ENCODE results near the gene IFNLR1. TPM values are rescaled to one million over a fixed set of nuclear protein-coding genes. Genes with fewer than 3 reads are reported as not detected.

Gene IFNLR1
- total RNA-seq, 1 donor: not detected

GRCh38 chr1:24121406-24121805 is 65.7 kb downstream of the IFNLR1 start:
- TF ChIP-seq, protein P1, sequence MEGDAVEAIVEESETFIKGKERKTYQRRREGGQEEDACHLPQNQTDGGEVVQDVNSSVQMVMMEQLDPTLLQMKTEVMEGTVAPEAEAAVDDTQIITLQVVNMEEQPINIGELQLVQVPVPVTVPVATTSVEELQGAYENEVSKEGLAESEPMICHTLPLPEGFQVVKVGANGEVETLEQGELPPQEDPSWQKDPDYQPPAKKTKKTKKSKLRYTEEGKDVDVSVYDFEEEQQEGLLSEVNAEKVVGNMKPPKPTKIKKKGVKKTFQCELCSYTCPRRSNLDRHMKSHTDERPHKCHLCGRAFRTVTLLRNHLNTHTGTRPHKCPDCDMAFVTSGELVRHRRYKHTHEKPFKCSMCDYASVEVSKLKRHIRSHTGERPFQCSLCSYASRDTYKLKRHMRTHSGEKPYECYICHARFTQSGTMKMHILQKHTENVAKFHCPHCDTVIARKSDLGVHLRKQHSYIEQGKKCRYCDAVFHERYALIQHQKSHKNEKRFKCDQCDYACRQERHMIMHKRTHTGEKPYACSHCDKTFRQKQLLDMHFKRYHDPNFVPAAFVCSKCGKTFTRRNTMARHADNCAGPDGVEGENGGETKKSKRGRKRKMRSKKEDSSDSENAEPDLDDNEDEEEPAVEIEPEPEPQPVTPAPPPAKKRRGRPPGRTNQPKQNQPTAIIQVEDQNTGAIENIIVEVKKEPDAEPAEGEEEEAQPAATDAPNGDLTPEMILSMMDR (IDR thresholded peaks at IDR 0.05; ENCODE audit: extremely low read depth, low read depth, low read length): no peak
- Histone ChIP-seq H3K4me3 (ENCODE audit: insufficient read depth, low read length) (no peak overlapping the region), H3K27ac (ENCODE audit: low read depth, low read length) (no peak overlapping the region), H3K79me2 (ENCODE audit: insufficient read depth, low read length) (no peaks in the 10 kb centered on the region), H3K36me3 (ENCODE audit: insufficient read depth, low read length) (no peaks in the 10 kb centered on the region), H4K20me1 (ENCODE audit: insufficient read depth, low read length) (no peaks in the 10 kb centered on the region), H3K9me3 (ENCODE audit: low read depth, low read length) (no peaks in the 10 kb centered on the region), H3K27me3 (ENCODE audit: insufficient read depth, low read length) (peaks cover 7% of the 10 kb centered on the region), H3K4me1 (ENCODE audit: insufficient read depth, low read length) (peaks cover 3% of the 10 kb centered on the region), H3K4me2 (ENCODE audit: insufficient read depth, low read length) (no peak overlapping the region), H2AFZ (ENCODE audit: low read length) (no peak overlapping the region)
- no peak for DNase-seq (ENCODE audit: insufficient read length, low spot score, missing footprints)

DNA sequence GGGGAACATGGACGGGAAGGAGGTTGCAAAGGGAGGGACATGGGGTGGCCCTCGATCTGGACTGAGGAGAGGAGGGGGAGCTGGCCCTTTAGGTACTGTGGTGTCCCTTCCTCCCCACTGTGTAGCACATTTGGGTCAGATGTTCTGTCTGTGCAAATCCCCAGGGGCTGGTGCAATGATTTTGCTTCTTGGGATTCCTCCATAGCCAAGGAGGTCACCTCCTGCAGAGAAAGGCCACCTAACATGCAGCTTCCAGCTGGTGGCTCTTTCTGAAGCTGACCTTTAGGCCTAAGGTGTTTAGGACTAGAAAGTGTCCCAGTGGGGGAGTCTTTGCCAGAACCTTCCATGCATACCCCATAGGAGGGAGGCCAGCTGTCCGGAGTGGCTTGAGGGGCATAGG is 66.1 kb downstream of the IFNLR1 start:
- Histone ChIP-seq H3K27ac (ENCODE audit: low read depth, low read length) (no peak overlapping the region), H2AFZ (ENCODE audit: low read length) (no peak overlapping the region), H4K20me1 (ENCODE audit: insufficient read depth, low read length) (no peaks in the 10 kb centered on the region), H3K79me2 (ENCODE audit: insufficient read depth, low read length) (no peaks in the 10 kb centered on the region), H3K36me3 (ENCODE audit: insufficient read depth, low read length) (no peaks in the 10 kb centered on the region), H3K4me2 (ENCODE audit: insufficient read depth, low read length) (no peak overlapping the region), H3K9me3 (ENCODE audit: low read depth, low read length) (no peaks in the 10 kb centered on the region), H3K4me1 (ENCODE audit: insufficient read depth, low read length) (peaks cover 1% of the 10 kb centered on the region), H3K4me3 (ENCODE audit: insufficient read depth, low read length) (no peak overlapping the region), H3K27me3 (ENCODE audit: insufficient read depth, low read length) (peaks cover 9% of the 10 kb centered on the region)
- TF ChIP-seq, protein P1 (IDR thresholded peaks at IDR 0.05; ENCODE audit: extremely low read depth, low read depth, low read length): no peak
- no peak for DNase-seq (ENCODE audit: insufficient read length, low spot score, missing footprints)

DNA sequence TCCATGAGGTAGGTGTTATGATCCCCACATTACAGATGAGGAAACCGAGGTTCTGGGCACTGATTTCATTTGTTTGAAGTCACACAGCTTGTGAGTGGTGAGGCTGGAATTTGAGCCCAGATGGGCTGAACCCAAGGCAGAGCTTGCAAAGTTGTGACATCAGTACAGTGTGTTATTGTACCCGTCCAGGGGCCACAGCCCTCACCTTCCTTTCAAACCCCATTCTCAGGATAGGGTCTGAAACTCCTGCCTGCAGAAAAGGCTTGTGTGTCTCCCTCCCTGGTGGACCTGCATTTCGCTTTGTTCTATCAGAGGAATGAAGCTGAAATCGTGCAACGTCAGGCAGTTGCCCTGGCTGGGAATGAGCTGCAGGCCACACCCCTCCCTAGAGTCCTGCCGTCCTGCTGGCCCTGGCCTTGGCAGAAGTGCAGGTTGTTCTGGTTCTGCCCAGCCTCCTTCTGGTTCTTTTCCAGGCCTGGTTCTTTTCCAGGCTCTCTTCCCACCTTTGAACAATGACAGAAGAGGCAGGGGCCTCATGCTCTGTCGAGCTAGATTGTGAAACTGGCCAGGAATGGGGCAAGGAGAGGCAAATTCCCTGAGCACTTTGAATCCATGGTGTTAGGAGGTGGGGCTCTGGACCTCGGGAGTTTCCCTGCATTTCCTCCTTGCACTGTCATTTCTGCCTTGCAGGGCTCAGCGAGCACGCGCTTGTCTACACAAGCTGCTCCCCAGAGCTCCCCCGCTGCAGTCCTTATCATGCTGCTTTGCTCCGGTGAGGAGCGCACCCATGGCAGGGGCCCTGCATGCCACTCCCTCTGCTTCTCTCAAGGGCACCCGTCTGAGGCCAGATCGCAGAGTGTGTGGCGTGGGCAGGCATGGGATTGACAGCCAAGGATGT is 67.0 kb downstream of the IFNLR1 start:
- Histone ChIP-seq H3K4me2 (ENCODE audit: insufficient read depth, low read length) (no peak overlapping the region), H3K36me3 (ENCODE audit: insufficient read depth, low read length) (no peaks in the 10 kb centered on the region), H3K4me1 (ENCODE audit: insufficient read depth, low read length) (no peaks in the 10 kb centered on the region), H3K4me3 (ENCODE audit: insufficient read depth, low read length) (no peak overlapping the region), H3K27me3 (ENCODE audit: insufficient read depth, low read length) (peaks cover 9% of the 10 kb centered on the region), H2AFZ (ENCODE audit: low read length) (no peak overlapping the region), H4K20me1 (ENCODE audit: insufficient read depth, low read length) (no peaks in the 10 kb centered on the region), H3K9me3 (ENCODE audit: low read depth, low read length) (no peaks in the 10 kb centered on the region), H3K79me2 (ENCODE audit: insufficient read depth, low read length) (no peaks in the 10 kb centered on the region), H3K27ac (ENCODE audit: low read depth, low read length) (no peak overlapping the region)
- no peak for DNase-seq (ENCODE audit: insufficient read length, low spot score, missing footprints)
- TF ChIP-seq, protein P1 (IDR thresholded peaks at IDR 0.05; ENCODE audit: extremely low read depth, low read depth, low read length): no peak

GRCh38 chr1:24119489-24119858 is 67.6 kb downstream of the IFNLR1 start:
- no peak overlapping the region for H2AFZ ChIP-seq (ENCODE audit: low read length)
- no peak overlapping the region for H3K27ac ChIP-seq (ENCODE audit: low read depth, low read length)
- peaks cover 11% of the 10 kb centered on the region for H3K27me3 ChIP-seq (ENCODE audit: insufficient read depth, low read length)
- no peaks in the 10 kb centered on the region for H3K9me3 ChIP-seq (ENCODE audit: low read depth, low read length)
- H3K4me1 ChIP-seq (ENCODE audit: insufficient read depth, low read length): no peaks in the 10 kb centered on the region
- no peaks in the 10 kb centered on the region for H3K79me2 ChIP-seq (ENCODE audit: insufficient read depth, low read length)
- no peak for DNase-seq (ENCODE audit: insufficient read length, low spot score, missing footprints)
- no peak overlapping the region for H3K4me2 ChIP-seq (ENCODE audit: insufficient read depth, low read length)
- no peak overlapping the region for H3K4me3 ChIP-seq (ENCODE audit: insufficient read depth, low read length)
- TF ChIP-seq, protein P1 (IDR thresholded peaks at IDR 0.05; ENCODE audit: extremely low read depth, low read depth, low read length): no peak
- H4K20me1 ChIP-seq (ENCODE audit: insufficient read depth, low read length): no peaks in the 10 kb centered on the region
- no peaks in the 10 kb centered on the region for H3K36me3 ChIP-seq (ENCODE audit: insufficient read depth, low read length)

Measured in osteoblast (primary cell).